Neural cell (in vitro differentiated cells): Measurements from ENCODE around the gene MEDAG. TPM values are rescaled to one million over a fixed set of nuclear protein-coding genes. Genes with fewer than 3 reads are reported as not detected.
A peak's percentile ranks its signal among the peaks of the same experiment; 100 is the strongest.

Experiments
- H2AFZ ChIP-seq: fragments of 200-600, 300-800 bp; sonication (generic), shearing (Covaris generic); 2 replicates; pipeline ENCODE4 v1.6.0; 2014; ENCODE audit warnings: low read depth, mild to moderate bottlenecking, antibody characterized with exemption, low read length, moderate library complexity
- H3F3A ChIP-seq: fragments of 200-600 bp; shearing (Covaris generic); 2 replicates; pipeline ENCODE4 v1.6.1; 2016; ENCODE audit warnings: mild to moderate bottlenecking, moderate library complexity, mixed read lengths, antibody characterized with exemption, low read length; ENCODE audit not compliant: insufficient read depth, poor library complexity, severe bottlenecking
- H3K27ac ChIP-seq: fragments of 200-600, 300-800 bp; sonication (generic), shearing (Covaris generic); 2 replicates; pipeline ENCODE4 v1.5.1; 2014; ENCODE audit warnings: mild to moderate bottlenecking, low read length, moderate library complexity
- H3K27me3 ChIP-seq: fragments of 300-800, 200-600 bp; sonication (generic), shearing (Covaris generic); 2 replicates; pipeline ENCODE4 v1.6.0; 2014; ENCODE audit warnings: mild to moderate bottlenecking, low read depth, low read length, moderate library complexity; ENCODE audit not compliant: insufficient read depth
- H3K36me3 ChIP-seq: fragments of 300-800, 200-600 bp; sonication (generic), shearing (Covaris generic); 2 replicates; pipeline ENCODE4 v1.5.1; 2014; ENCODE audit warnings: mild to moderate bottlenecking, antibody characterized with exemption, low read length, moderate library complexity; ENCODE audit not compliant: insufficient read depth
- H3K4me2 ChIP-seq: fragments of 300-800, 200-600 bp; sonication (generic), shearing (Covaris generic); 2 replicates; pipeline ENCODE4 v1.6.0; 2014; ENCODE audit warnings: mild to moderate bottlenecking, low read length
- H3K4me3 ChIP-seq: fragments of 300-800, 200-600 bp; sonication (generic), shearing (Covaris generic); 2 replicates; pipeline ENCODE4 v1.5.1; 2014; ENCODE audit warnings: mild to moderate bottlenecking, low read length, moderate library complexity
- H3K79me2 ChIP-seq: fragments of 200-600 bp; shearing (Covaris generic); replicated peaks from 2 replicates; pipeline ENCODE4 v1.6.0; 2014; ENCODE audit warnings: mild to moderate bottlenecking, low read length, moderate library complexity; ENCODE audit not compliant: insufficient read depth
- H3K9ac ChIP-seq: fragments of 300-800, 200-600 bp; sonication (generic), shearing (Covaris generic); 2 replicates; pipeline ENCODE4 v1.6.1; 2016; ENCODE audit warnings: mild to moderate bottlenecking, low read length, mixed read lengths
- H3K9me2 ChIP-seq: fragments of 200-600 bp; shearing (Covaris generic); 2 replicates; pipeline ENCODE4 v1.6.1; 2016; ENCODE audit warnings: mild to moderate bottlenecking, low read length, mixed read lengths; ENCODE audit not compliant: insufficient read depth
- H3K9me3 ChIP-seq: fragments of 200-600, 300-800 bp; sonication (generic), shearing (Covaris generic); 2 replicates; pipeline ENCODE4 v1.6.1; 2016; ENCODE audit warnings: mild to moderate bottlenecking, mixed run types, low read length, moderate library complexity, mixed read lengths
- H4K20me1 ChIP-seq: fragments of 200-600 bp; shearing (Covaris generic); 2 replicates; pipeline ENCODE4 v1.6.1; 2016; ENCODE audit warnings: mild to moderate bottlenecking, mixed run types; ENCODE audit not compliant: insufficient read depth
- MXI1 ChIP-seq: fragments of 450-650 bp; conservative IDR thresholded peaks from 2 replicates; pipeline ENCODE4 v1.6.1; 2014; ENCODE audit warnings: antibody characterized with exemption, mild to moderate bottlenecking; ENCODE audit not compliant: poor library complexity, severe bottlenecking
- RAD21 ChIP-seq: fragments of 450-650 bp; conservative IDR thresholded peaks from 2 replicates; pipeline ENCODE4 v1.6.1; 2014; ENCODE audit warnings: antibody characterized with exemption, mild to moderate bottlenecking, moderate library complexity
- SMC3 ChIP-seq: fragments of 450-650 bp; conservative IDR thresholded peaks from 2 replicates; pipeline ENCODE4 v1.6.1; 2014; ENCODE audit warnings: antibody characterized with exemption, mild to moderate bottlenecking, moderate library complexity; ENCODE audit not compliant: poor library complexity
- polyA plus RNA-seq: library from polyadenylated mRNA; depleted of rRNA; stranded (reverse); fragments of >200 nt; gene quantifications from 2 replicates; pipeline ENCODE4 v1.2.3, GENCODE V29; 2014
- TF ChIP-seq, protein P1 (sequence below): IDR thresholded peaks from 2 replicates; pipeline ENCODE4 v1.6.1; 2012; ENCODE audit warnings: borderline replicate concordance
- TF ChIP-seq, protein P2 (sequence below): fragments of 450-650 bp; IDR thresholded peaks from 2 replicates; pipeline ENCODE4 v1.5.1; 2014; ENCODE audit warnings: antibody characterized with exemption, mild to moderate bottlenecking, moderate library complexity; ENCODE audit not compliant: poor library complexity, severe bottlenecking

Gene MEDAG
- polyA plus RNA-seq, 1 donor from 2014 or later, result not detected

DNA sequence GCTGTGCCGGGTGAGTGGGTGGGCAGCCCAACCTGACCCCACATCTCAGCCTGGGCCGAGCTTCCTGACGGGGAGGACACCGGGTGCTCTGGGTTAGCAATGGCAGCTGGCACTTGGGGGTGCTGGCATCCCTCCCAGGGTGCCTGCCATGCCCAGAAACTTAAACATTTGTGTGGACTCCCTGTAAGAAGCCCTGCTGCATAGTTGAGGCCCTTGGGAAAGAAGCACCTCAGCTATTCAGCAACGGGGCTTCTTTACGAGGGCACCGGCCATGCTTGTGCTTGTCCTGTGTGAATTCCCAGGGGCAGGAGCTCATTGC, 33.8 kb upstream of the MEDAG start:
- Histone ChIP-seq H3K9me3 (no peaks in the 10 kb centered on the region), H3K36me3 (no peaks in the 10 kb centered on the region), H3K27me3 (no peaks in the 10 kb centered on the region), H4K20me1 (no peaks in the 10 kb centered on the region), H3K4me2 (no peak overlapping the region), H2AFZ (no peak overlapping the region), H3K9ac (no peak overlapping the region), H3K4me3 (no peak overlapping the region), H3K27ac (no peak overlapping the region), H3F3A (no peaks in the 10 kb centered on the region), H3K79me2 (no peaks in the 10 kb centered on the region), H3K9me2 (no peaks in the 10 kb centered on the region)
- no peak for TF ChIP-seq RAD21

DNA sequence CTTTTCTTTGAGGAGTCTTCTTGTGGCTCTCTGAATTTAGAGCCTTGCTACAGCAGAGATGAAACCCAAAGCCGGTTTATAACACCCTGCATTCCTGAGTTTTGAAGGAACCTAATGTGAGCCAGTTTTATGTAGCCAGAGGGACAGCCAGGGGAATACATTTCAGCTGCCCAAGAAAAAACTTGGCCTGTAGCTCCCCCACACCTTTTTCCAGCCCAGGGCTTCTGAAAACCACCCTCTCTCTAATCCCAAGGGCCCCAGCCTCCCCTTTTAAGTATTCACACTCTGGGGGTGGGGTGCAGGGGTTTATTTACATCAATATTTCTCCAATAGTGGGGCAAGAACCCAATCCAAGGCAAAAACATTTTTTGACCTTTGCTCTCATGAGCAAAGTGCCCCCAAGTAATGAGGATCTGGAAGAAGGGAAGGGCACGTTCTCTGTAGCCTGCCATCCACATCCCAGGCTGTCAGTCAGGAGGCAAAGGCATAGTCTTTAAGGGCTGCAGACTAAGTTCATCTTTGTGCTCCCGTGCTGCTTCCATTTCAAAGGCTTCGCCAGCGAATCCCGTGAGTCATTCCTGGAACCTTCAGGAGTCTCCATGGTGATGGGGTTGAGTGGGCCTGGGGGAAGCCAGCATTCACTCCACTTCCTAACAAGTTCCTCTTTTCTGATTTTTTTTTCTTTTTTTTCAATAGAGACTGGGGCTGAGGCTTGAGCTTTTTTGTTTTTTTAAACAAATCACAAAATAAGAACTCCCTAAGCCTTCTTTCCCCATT, 33.2 kb upstream of the MEDAG start:
- H3K27ac ChIP-seq, result no peak overlapping the region
- peak overlapping the region; percentile 41 for H3K4me2 ChIP-seq
- H3K27me3 ChIP-seq, result no peaks in the 10 kb centered on the region
- H3K36me3 ChIP-seq, result no peaks in the 10 kb centered on the region
- no peaks in the 10 kb centered on the region for H4K20me1 ChIP-seq
- H3K4me3 ChIP-seq, result peak overlapping the region; percentile 16
- no peak overlapping the region for H2AFZ ChIP-seq
- H3K9me3 ChIP-seq, result no peaks in the 10 kb centered on the region
- TF ChIP-seq SMC3, result no peak
- TF ChIP-seq, protein P1, sequence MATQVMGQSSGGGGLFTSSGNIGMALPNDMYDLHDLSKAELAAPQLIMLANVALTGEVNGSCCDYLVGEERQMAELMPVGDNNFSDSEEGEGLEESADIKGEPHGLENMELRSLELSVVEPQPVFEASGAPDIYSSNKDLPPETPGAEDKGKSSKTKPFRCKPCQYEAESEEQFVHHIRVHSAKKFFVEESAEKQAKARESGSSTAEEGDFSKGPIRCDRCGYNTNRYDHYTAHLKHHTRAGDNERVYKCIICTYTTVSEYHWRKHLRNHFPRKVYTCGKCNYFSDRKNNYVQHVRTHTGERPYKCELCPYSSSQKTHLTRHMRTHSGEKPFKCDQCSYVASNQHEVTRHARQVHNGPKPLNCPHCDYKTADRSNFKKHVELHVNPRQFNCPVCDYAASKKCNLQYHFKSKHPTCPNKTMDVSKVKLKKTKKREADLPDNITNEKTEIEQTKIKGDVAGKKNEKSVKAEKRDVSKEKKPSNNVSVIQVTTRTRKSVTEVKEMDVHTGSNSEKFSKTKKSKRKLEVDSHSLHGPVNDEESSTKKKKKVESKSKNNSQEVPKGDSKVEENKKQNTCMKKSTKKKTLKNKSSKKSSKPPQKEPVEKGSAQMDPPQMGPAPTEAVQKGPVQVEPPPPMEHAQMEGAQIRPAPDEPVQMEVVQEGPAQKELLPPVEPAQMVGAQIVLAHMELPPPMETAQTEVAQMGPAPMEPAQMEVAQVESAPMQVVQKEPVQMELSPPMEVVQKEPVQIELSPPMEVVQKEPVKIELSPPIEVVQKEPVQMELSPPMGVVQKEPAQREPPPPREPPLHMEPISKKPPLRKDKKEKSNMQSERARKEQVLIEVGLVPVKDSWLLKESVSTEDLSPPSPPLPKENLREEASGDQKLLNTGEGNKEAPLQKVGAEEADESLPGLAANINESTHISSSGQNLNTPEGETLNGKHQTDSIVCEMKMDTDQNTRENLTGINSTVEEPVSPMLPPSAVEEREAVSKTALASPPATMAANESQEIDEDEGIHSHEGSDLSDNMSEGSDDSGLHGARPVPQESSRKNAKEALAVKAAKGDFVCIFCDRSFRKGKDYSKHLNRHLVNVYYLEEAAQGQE, result peak; percentile 85
- H3K79me2 ChIP-seq, result no peaks in the 10 kb centered on the region
- no peaks in the 10 kb centered on the region for H3F3A ChIP-seq
- H3K9ac ChIP-seq, result no peak overlapping the region
- no peaks in the 10 kb centered on the region for H3K9me2 ChIP-seq

DNA sequence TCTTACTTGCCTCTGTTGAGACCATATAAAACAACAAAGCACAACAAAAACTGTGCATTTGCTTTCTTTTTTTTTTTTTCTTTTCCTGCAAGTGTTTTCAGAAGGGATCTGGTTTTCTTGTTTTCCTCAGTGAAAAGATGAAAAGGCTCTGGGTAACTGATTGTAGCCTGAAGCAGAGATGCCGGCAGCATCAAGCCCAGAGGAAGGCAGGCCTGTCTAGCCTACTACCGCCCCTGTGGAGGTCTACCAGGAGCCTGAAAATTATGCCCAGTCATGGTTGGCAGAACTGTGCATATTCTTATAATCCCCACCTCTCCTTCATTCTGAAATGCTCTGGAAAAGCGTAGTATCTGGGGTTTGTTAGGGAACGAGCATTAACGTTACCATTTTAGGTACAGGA, 32.6 kb upstream of the MEDAG start:
- Histone ChIP-seq H3K4me3 (no peak overlapping the region), H3K27ac (no peak overlapping the region), H3K79me2 (no peaks in the 10 kb centered on the region), H3F3A (no peaks in the 10 kb centered on the region), H3K4me2 (no peak overlapping the region), H2AFZ (no peak overlapping the region), H3K27me3 (no peaks in the 10 kb centered on the region), H3K9me2 (no peaks in the 10 kb centered on the region), H3K9ac (no peak overlapping the region), H3K9me3 (no peaks in the 10 kb centered on the region), H3K36me3 (no peaks in the 10 kb centered on the region), H4K20me1 (no peaks in the 10 kb centered on the region)
- TF ChIP-seq MXI1 (no peak), RAD21 (no peak)
- TF ChIP-seq, protein P2, sequence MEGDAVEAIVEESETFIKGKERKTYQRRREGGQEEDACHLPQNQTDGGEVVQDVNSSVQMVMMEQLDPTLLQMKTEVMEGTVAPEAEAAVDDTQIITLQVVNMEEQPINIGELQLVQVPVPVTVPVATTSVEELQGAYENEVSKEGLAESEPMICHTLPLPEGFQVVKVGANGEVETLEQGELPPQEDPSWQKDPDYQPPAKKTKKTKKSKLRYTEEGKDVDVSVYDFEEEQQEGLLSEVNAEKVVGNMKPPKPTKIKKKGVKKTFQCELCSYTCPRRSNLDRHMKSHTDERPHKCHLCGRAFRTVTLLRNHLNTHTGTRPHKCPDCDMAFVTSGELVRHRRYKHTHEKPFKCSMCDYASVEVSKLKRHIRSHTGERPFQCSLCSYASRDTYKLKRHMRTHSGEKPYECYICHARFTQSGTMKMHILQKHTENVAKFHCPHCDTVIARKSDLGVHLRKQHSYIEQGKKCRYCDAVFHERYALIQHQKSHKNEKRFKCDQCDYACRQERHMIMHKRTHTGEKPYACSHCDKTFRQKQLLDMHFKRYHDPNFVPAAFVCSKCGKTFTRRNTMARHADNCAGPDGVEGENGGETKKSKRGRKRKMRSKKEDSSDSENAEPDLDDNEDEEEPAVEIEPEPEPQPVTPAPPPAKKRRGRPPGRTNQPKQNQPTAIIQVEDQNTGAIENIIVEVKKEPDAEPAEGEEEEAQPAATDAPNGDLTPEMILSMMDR, result no peak
